Osteoblast (primary cell): ENCODE results near the gene SPESP1. TPM values are rescaled to one million over a fixed set of nuclear protein-coding genes. Genes with fewer than 3 reads are reported as not detected.
A peak's percentile ranks its signal among the peaks of the same experiment; 100 is the strongest.

Source experiments
- DNase-seq: peaks from one replicate; pipeline ENCODE4 v3.0.0; 2011; ENCODE audit warnings: low spot score, mixed read lengths; ENCODE audit not compliant: insufficient read length; ENCODE audit errors: missing footprints
- H2AFZ ChIP-seq: 2 replicates; pipeline ENCODE4 v1.6.0; 2011; ENCODE audit warnings: mild to moderate bottlenecking, low read length
- H3K27ac ChIP-seq: 2 replicates; pipeline ENCODE4 v1.5.1; 2011; ENCODE audit warnings: mild to moderate bottlenecking, low read depth, low read length, moderate library complexity
- H3K27me3 ChIP-seq: 2 replicates; pipeline ENCODE4 v1.6.0; 2012; ENCODE audit warnings: mild to moderate bottlenecking, control low read depth, inconsistent platforms, low read length, moderate library complexity; ENCODE audit not compliant: insufficient read depth
- H3K36me3 ChIP-seq: 2 replicates; pipeline ENCODE4 v1.5.1; 2011; ENCODE audit warnings: mild to moderate bottlenecking, low read length, control low read depth, moderate library complexity; ENCODE audit not compliant: insufficient read depth
- H3K4me1 ChIP-seq: 2 replicates; pipeline ENCODE4 v1.5.1; 2011; ENCODE audit warnings: mild to moderate bottlenecking, low read length, control low read depth, moderate library complexity; ENCODE audit not compliant: insufficient read depth
- H3K4me2 ChIP-seq: 2 replicates; pipeline ENCODE4 v1.6.0; 2011; ENCODE audit warnings: mild to moderate bottlenecking, low read length; ENCODE audit not compliant: insufficient read depth
- H3K4me3 ChIP-seq: fragments of 200-600 bp; sonication (generic); 3 replicates; pipeline ENCODE4 v1.5.1; 2012; ENCODE audit warnings: mild to moderate bottlenecking, low read length, inconsistent platforms; ENCODE audit not compliant: insufficient read depth
- H3K79me2 ChIP-seq: 2 replicates; pipeline ENCODE4 v1.6.0; 2012; ENCODE audit warnings: mild to moderate bottlenecking, low read length, control low read depth, inconsistent platforms; ENCODE audit not compliant: insufficient read depth
- H3K9me3 ChIP-seq: 2 replicates; pipeline ENCODE4 v1.5.1; 2011; ENCODE audit warnings: low read depth, low read length, control low read depth
- H4K20me1 ChIP-seq: 2 replicates; pipeline ENCODE4 v1.6.0; 2012; ENCODE audit warnings: mild to moderate bottlenecking, low read length, control low read depth; ENCODE audit not compliant: insufficient read depth
- total RNA-seq: library from RNA; depleted of rRNA; stranded (reverse); fragments of >200 nt; gene quantifications from 2 replicates; pipeline ENCODE4 v1.2.3, GENCODE V29; 2012
- TF ChIP-seq, protein P1 (sequence below): IDR thresholded peaks from 2 replicates; pipeline ENCODE4 v1.5.1; 2011; ENCODE audit warnings: mild to moderate bottlenecking, low read depth, low read length, moderate library complexity; ENCODE audit errors: extremely low read depth

SPESP1 gene
- total RNA-seq, 1 donor: 2.9 TPM

GRCh38 chr15:68910816-68911215 is 19.5 kb upstream of the SPESP1 start:
- Histone ChIP-seq H3K79me2 (no peaks in the 10 kb centered on the region), H3K4me1 (no peaks in the 10 kb centered on the region), H3K4me2 (no peak overlapping the region), H3K27me3 (peaks cover 44% of the 10 kb centered on the region), H3K4me3 (no peak overlapping the region), H3K36me3 (no peaks in the 10 kb centered on the region), H4K20me1 (no peaks in the 10 kb centered on the region), H3K9me3 (no peaks in the 10 kb centered on the region), H3K27ac (no peak overlapping the region), H2AFZ (no peak overlapping the region)
- DNase-seq: no peak
- TF ChIP-seq, protein P1, sequence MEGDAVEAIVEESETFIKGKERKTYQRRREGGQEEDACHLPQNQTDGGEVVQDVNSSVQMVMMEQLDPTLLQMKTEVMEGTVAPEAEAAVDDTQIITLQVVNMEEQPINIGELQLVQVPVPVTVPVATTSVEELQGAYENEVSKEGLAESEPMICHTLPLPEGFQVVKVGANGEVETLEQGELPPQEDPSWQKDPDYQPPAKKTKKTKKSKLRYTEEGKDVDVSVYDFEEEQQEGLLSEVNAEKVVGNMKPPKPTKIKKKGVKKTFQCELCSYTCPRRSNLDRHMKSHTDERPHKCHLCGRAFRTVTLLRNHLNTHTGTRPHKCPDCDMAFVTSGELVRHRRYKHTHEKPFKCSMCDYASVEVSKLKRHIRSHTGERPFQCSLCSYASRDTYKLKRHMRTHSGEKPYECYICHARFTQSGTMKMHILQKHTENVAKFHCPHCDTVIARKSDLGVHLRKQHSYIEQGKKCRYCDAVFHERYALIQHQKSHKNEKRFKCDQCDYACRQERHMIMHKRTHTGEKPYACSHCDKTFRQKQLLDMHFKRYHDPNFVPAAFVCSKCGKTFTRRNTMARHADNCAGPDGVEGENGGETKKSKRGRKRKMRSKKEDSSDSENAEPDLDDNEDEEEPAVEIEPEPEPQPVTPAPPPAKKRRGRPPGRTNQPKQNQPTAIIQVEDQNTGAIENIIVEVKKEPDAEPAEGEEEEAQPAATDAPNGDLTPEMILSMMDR: no peak

DNA sequence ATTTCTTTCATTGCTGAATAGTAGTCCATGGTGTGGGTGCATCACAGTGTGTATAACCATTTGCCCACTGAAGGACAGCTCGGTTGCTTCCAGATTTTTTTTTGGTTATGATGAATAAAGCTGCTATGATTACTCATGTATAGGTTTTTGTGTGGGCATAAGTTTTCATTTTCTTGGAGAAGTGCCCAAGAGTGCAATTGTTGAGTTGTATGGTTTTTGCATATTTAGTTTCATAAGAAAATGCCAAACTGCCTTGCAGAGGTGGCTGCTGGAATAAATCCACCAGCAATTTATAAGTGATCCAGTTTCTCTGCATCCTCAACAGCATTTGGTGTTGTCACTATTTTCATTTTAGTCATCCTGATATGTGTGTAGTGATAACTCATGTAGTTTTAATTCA is 8.4 kb upstream of the SPESP1 start:
- H2AFZ ChIP-seq: no peak overlapping the region
- no peaks in the 10 kb centered on the region for H3K79me2 ChIP-seq
- peaks cover 6% of the 10 kb centered on the region for H3K27me3 ChIP-seq
- no peaks in the 10 kb centered on the region for H3K9me3 ChIP-seq
- H3K27ac ChIP-seq: no peak overlapping the region
- no peaks in the 10 kb centered on the region for H3K36me3 ChIP-seq
- DNase-seq: no peak
- H3K4me3 ChIP-seq: no peak overlapping the region
- no peaks in the 10 kb centered on the region for H4K20me1 ChIP-seq
- no peak overlapping the region for H3K4me2 ChIP-seq
- TF ChIP-seq, protein P1: no peak
- peaks cover 11% of the 10 kb centered on the region for H3K4me1 ChIP-seq

GRCh38 chr15:68924866-68925560 is 5.3 kb upstream of the SPESP1 start:
- H3K9me3 ChIP-seq: no peaks in the 10 kb centered on the region
- H3K79me2 ChIP-seq: no peaks in the 10 kb centered on the region
- H3K36me3 ChIP-seq: no peaks in the 10 kb centered on the region
- H3K27ac ChIP-seq: no peak overlapping the region
- TF ChIP-seq, protein P1: peak; percentile 96
- peaks cover 13% of the 10 kb centered on the region for H3K4me1 ChIP-seq
- H3K4me2 ChIP-seq: no peak overlapping the region
- H3K27me3 ChIP-seq: peaks cover 6% of the 10 kb centered on the region
- no peak overlapping the region for H3K4me3 ChIP-seq
- no peaks in the 10 kb centered on the region for H4K20me1 ChIP-seq
- peak; percentile 97 for DNase-seq
- peak overlapping the region; percentile 38 for H2AFZ ChIP-seq

- Histone ChIP-seq H4K20me1 (no peaks in the 10 kb centered on the region), H3K4me2 (no peak overlapping the region), H3K4me3 (no peak overlapping the region), H3K79me2 (no peaks in the 10 kb centered on the region), H3K27ac (no peak overlapping the region), H3K9me3 (no peaks in the 10 kb centered on the region), H3K36me3 (no peaks in the 10 kb centered on the region), H3K27me3 (peaks cover 17% of the 10 kb centered on the region), H3K4me1 (no peaks in the 10 kb centered on the region), H2AFZ (no peak overlapping the region)
- peak; percentile 60 for DNase-seq
- TF ChIP-seq, protein P1: no peak
Observed at GRCh38 chr15:68933001-68933400, 2.7 kb downstream of the SPESP1 start.
